Sigmoid colon (tissue), 7 donors: Measurements from ENCODE around the gene GGT6. TPM values are rescaled to one million over a fixed set of nuclear protein-coding genes. Genes with fewer than 3 reads are reported as not detected.

Source experiments
- DNase-seq: peaks from one replicate; pipeline ENCODE4 v3.0.0-alpha.2; 2019
- H3K27ac ChIP-seq, 4 donors: fragments of 200-600 bp; sonication (generic); one replicate each; pipeline ENCODE4 v1.5.1; 2016 to 2019; ENCODE audit warnings: mild to moderate bottlenecking in 1 of 4
- H3K27me3 ChIP-seq, 3 donors: fragments of 200-600 bp; sonication (generic); one replicate each; pipeline ENCODE4 v1.5.1; 2019; ENCODE audit warnings: mild to moderate bottlenecking in 1 of 3
- H3K36me3 ChIP-seq, 4 donors: fragments of 200-600 bp; sonication (generic); one replicate each; pipeline ENCODE4 v1.5.1; 2016 to 2019
- H3K4me1 ChIP-seq, 4 donors: fragments of 200-600 bp; sonication (generic); one replicate each; pipeline ENCODE4 v1.5.1; 2017 to 2019
- H3K4me3 ChIP-seq, 4 donors: fragments of 200-600 bp; sonication (generic); one replicate each; pipeline ENCODE4 v1.5.1; 2017 to 2019; ENCODE audit warnings: mild to moderate bottlenecking in 2 of 4, moderate library complexity in 1 of 4
- H3K9me3 ChIP-seq, 4 donors: fragments of 200-600 bp in 3 of 4; sonication (generic) in 3 of 4; one replicate each; pipeline versions ENCODE4 v1.5.1 to v1.6.1; 2013 to 2019
- CTCF ChIP-seq, 4 experiments: fragments of 450-650 bp in 3 of 4; fragments of 200-600 bp in 1 of 4; IDR thresholded peaks; one replicate each; pipeline ENCODE4 v1.5.1; 2016 to 2019; ENCODE audit warnings: antibody characterized with exemption in 4 of 4, mild to moderate bottlenecking in 3 of 4, moderate library complexity in 2 of 4
- EP300 ChIP-seq, 4 donors: sonication (generic); formaldehyde crosslinking; IDR thresholded peaks; one replicate each; pipeline ENCODE4 v1.6.1; 2017; ENCODE audit warnings: antibody characterized with exemption in 4 of 4
- POLR2A ChIP-seq, 2 donors: fragments of 450-650 bp; IDR thresholded peaks; one replicate each; pipeline ENCODE4 v1.6.1; 2016; ENCODE audit warnings: antibody characterized with exemption in 2 of 2, mild to moderate bottlenecking in 2 of 2, moderate library complexity in 2 of 2
- POLR2AphosphoS5 ChIP-seq, 4 donors: sonication (generic); formaldehyde crosslinking; IDR thresholded peaks; one replicate each; pipeline ENCODE4 v1.6.1; 2017; ENCODE audit warnings: antibody characterized with exemption in 4 of 4
- WGBS, 2 donors: extraction: QIAGEN DNeasy Blood & Tissue Kit; methylation state at CpG; one replicate each; pipeline ENCODE4 v1.1.7; 2013; 5-methylcytosine and 5-hydroxymethylcytosine counted together
- intact Hi-C: fragments of 100-400 bp; cut with DNase I; formaldehyde crosslinking; loops from one replicate; pipeline ENCODE4 v1.15.1; 2023
- polyA plus RNA-seq, 3 donors: library from polyadenylated mRNA; stranded (reverse); fragments of 200-250 nt; gene quantifications; one replicate each; pipeline ENCODE4 v1.2.3, GENCODE V29; 2013
- total RNA-seq, 4 donors: library from RNA; depleted of rRNA; stranded (reverse); fragments of >200 nt; gene quantifications; one replicate each; pipeline ENCODE4 v1.1.0, GENCODE V29; 2016
- donor health status: healthy with polysubstance abuse.
- donor health status: Bipolar disorder and iron deficiency.
- donor health status: healthy.

The GGT6 gene
- total and polyA plus RNA-seq, 7 donors: 0.71 to 94.4 (median 22.2) TPM; not detected in 2

- TF ChIP-seq CTCF (IDR thresholded peaks at IDR 0.05) (no peak), POLR2A (IDR thresholded peaks at IDR 0.05) (no peak), EP300 (IDR thresholded peaks at IDR 0.05) (no peak), POLR2AphosphoS5 (IDR thresholded peaks at IDR 0.05) (no peak)
- intact Hi-C loops: no loop called here
- Histone ChIP-seq H3K4me1 (no peaks in the 10 kb centered on the region), H3K4me3 (no peak overlapping the region), H3K27me3 (peaks cover 0 to 2% (median 0%) of the 10 kb centered on the region in 3 donors), H3K27ac (no peak overlapping the region), H3K36me3 (no peaks in the 10 kb centered on the region), H3K9me3 (no peaks in the 10 kb centered on the region)
- WGBS, 2 donors: 76 to 77% methylated on average over 9 of the region's 9 CpGs
- no peak for DNase-seq
Measured at GRCh38 chr17:4572131-4572530, 11.8 kb upstream of the GGT6 start.

GRCh38 chr17:4569591-4569990 lies 9.2 kb upstream of the GGT6 start:
- peaks cover 0 to 7% (median 3%) of the 10 kb centered on the region in 4 donors for H3K4me1 ChIP-seq
- no peak overlapping the region for H3K4me3 ChIP-seq
- intact Hi-C loops: no loop called here
- WGBS, 2 donors: 86 to 89% methylated on average over 1 of the region's 1 CpG
- H3K27me3 ChIP-seq: peaks cover 0 to 2% (median 0%) of the 10 kb centered on the region in 3 donors
- no peaks in the 10 kb centered on the region for H3K9me3 ChIP-seq
- no peak overlapping the region for H3K27ac ChIP-seq
- H3K36me3 ChIP-seq: no peaks in the 10 kb centered on the region
- TF ChIP-seq POLR2A (IDR thresholded peaks at IDR 0.05) (no peak), EP300 (IDR thresholded peaks at IDR 0.05) (no peak), POLR2AphosphoS5 (IDR thresholded peaks at IDR 0.05) (no peak), CTCF (IDR thresholded peaks at IDR 0.05) (no peak)
- no peak for DNase-seq

- no peak overlapping the region for H3K4me3 ChIP-seq
- intact Hi-C loops: loop anchor here (1.0 kb wide), 1 partner anchor 60 kb away; no protein-coding TSS in a partner anchor
Measured at GRCh38 chr17:4566785-4567184, 6.4 kb upstream of the GGT6 start.

GRCh38 chr17:4565209-4566141 lies 5.1 kb upstream of the GGT6 start:
- intact Hi-C loops: loop anchor here (1.0 kb wide), 1 partner anchor 61 kb away; no protein-coding TSS in a partner anchor
- peak; percentile 42 to 76 (median 64) for TF ChIP-seq CTCF (IDR thresholded peaks at IDR 0.05)
- no peak for TF ChIP-seq POLR2A (IDR thresholded peaks at IDR 0.05)
- Histone ChIP-seq H3K4me1 (peaks cover 0 to 7% (median 3%) of the 10 kb centered on the region in 4 donors), H3K36me3 (no peaks in the 10 kb centered on the region), H3K4me3 (no peak overlapping the region), H3K27ac (no peak overlapping the region), H3K9me3 (no peaks in the 10 kb centered on the region), H3K27me3 (no peaks in the 10 kb centered on the region)
- DNase-seq: peak; percentile 84
- WGBS, 2 donors: 30 to 36% methylated on average over 16 of the region's 16 CpGs

More at GRCh38 chr17:4566785-4567184, 6.4 kb upstream of the GGT6 start:
- 13 to 31% methylated on average over 5 of the region's 5 CpGs for WGBS, 2 donors
- Histone ChIP-seq H3K4me1 (peaks cover 0 to 7% (median 3%) of the 10 kb centered on the region in 4 donors), H3K9me3 (no peaks in the 10 kb centered on the region), H3K27me3 (peaks cover 0 to 2% (median 0%) of the 10 kb centered on the region in 3 donors), H3K27ac (no peak overlapping the region), H3K36me3 (no peaks in the 10 kb centered on the region)
- no peak for DNase-seq
- TF ChIP-seq CTCF (IDR thresholded peaks at IDR 0.05) (peak in 3 of 4 experiments; percentile 41 to 62 (median 51)), POLR2A (IDR thresholded peaks at IDR 0.05) (no peak)
